Type B pancreatic cell (in vitro differentiated cells): ENCODE results near the gene AK2. TPM values are rescaled to one million over a fixed set of nuclear protein-coding genes. Genes with fewer than 3 reads are reported as not detected.
"Not testable (repeated sequence)": the region's sequence is repeated elsewhere in the genome, so short reads cannot be mapped to it uniquely, and the experiment has no call there.

ENCODE experiments used
- DNase-seq: peaks from one replicate; pipeline ENCODE4 v3.0.0; 2021; ENCODE audit warnings: mixed read lengths; ENCODE audit not compliant: unreplicated experiment; ENCODE audit errors: extremely low spot score
- H3K27ac Mint-ChIP-seq: 2 replicates; pipeline ENCODE4 v1.8.0; 2021; ENCODE audit warnings: mild to moderate bottlenecking, mixed read lengths
- H3K27me3 Mint-ChIP-seq: 2 replicates; pipeline ENCODE4 v1.8.0; 2021; ENCODE audit warnings: mixed read lengths
- H3K36me3 Mint-ChIP-seq: 2 replicates; pipeline ENCODE4 v1.8.0; 2021; ENCODE audit warnings: mixed read lengths
- H3K4me1 Mint-ChIP-seq: one replicate; pipeline ENCODE4 v1.8.0; 2021; ENCODE audit warnings: mixed read lengths; ENCODE audit not compliant: unreplicated experiment
- H3K4me3 Mint-ChIP-seq: 2 replicates; pipeline ENCODE4 v1.8.0; 2021; ENCODE audit warnings: mild to moderate bottlenecking, mixed read lengths
- H3K9me3 Mint-ChIP-seq: 2 replicates; pipeline ENCODE4 v1.8.0; 2021; ENCODE audit warnings: mixed read lengths
- CTCF ChIP-seq: fragments of 200-600 bp; sonication (generic); conservative IDR thresholded peaks from 2 replicates; pipeline ENCODE4 v1.5.0; 2021; ENCODE audit warnings: antibody characterized with exemption, mild to moderate bottlenecking
- total RNA-seq: library from RNA; stranded (reverse); gene quantifications from 2 replicates; pipeline ENCODE4 v1.2.1, GENCODE V29; 2021; ENCODE audit warnings: low replicate concordance

AK2 gene
- total RNA-seq, 1 donor from 2014 or later = 140 TPM

- peaks cover 25% of the 10 kb centered on the region for H3K4me1 Mint-ChIP-seq
- no peaks in the 10 kb centered on the region for H3K9me3 Mint-ChIP-seq
- no peak overlapping the region for H3K4me3 Mint-ChIP-seq
- no peak for TF ChIP-seq CTCF
- H3K36me3 Mint-ChIP-seq = peaks cover 26% of the 10 kb centered on the region
- H3K27me3 Mint-ChIP-seq = no peaks in the 10 kb centered on the region
- DNase-seq = no peak
- no peak overlapping the region for H3K27ac Mint-ChIP-seq
These were observed 10.9 kb downstream of the AK2 start for GRCh38 chr1:33025761-33026160.

DNA sequence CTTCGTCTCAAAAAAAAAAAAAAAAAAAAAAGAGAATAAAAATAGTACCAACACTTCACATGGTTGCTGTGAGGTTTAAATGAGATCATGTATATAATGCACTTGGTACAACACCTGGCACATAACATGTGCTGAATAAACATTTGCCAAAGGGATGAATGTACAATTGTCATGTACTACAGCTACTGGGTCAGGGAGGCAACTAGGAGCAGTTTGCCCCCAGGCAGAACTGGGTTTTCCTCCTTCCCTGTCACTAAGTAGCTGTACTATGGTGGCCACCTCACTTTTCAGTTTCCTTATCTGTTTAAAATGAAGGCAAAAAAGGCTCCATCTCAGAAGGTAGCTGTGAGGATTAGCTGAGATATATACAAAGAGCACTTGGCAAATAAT, 11.5 kb downstream of the AK2 start:
- no peak for TF ChIP-seq CTCF
- Mint-ChIP-seq H3K4me1 (peaks cover 25% of the 10 kb centered on the region), H3K4me3 (no peak overlapping the region), H3K9me3 (no peaks in the 10 kb centered on the region), H3K27ac (no peak overlapping the region), H3K36me3 (peaks cover 26% of the 10 kb centered on the region), H3K27me3 (no peaks in the 10 kb centered on the region)
- no peak for DNase-seq

- H3K4me1 Mint-ChIP-seq = peaks cover 25% of the 10 kb centered on the region
- H3K36me3 Mint-ChIP-seq = peaks cover 25% of the 10 kb centered on the region
- DNase-seq, H3K4me3 Mint-ChIP-seq, H3K27me3 Mint-ChIP-seq, H3K9me3 Mint-ChIP-seq, H3K27ac Mint-ChIP-seq: not testable (repeated sequence)
These were observed 12.1 kb downstream of the AK2 start for GRCh38 chr1:33024430-33025179.

DNA sequence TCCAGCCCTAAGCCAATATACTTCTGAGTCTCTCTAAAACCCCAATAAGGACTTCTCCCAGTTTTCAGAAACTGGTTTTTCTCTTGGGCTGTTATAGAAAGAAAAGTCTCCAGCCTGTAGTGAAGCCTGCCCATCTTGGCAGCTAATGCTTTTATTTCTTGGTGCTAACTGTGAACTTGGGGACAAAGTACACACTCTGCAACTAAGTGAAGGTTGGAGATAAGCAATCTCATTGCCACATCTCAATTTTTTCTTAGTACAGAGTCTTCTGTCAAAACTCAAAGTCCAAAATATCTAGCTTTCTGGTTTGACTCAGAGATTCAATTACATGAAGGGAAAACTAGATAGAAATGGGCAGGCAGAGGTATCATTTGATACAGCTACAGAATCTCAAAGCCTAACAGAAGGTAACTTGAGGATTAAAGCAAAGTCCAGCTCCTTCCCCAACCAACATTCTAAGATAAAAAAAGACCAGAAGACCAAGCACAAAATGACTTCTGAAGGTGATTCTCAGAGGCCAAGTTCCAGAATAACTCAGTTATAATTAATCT, 14.0 kb downstream of the AK2 start:
- Mint-ChIP-seq H3K4me1 (peaks cover 13% of the 10 kb centered on the region), H3K27me3 (no peaks in the 10 kb centered on the region), H3K9me3 (no peaks in the 10 kb centered on the region), H3K36me3 (peaks cover 37% of the 10 kb centered on the region), H3K4me3 (no peak overlapping the region), H3K27ac (no peak overlapping the region)
- no peak for TF ChIP-seq CTCF
- DNase-seq = no peak

DNA sequence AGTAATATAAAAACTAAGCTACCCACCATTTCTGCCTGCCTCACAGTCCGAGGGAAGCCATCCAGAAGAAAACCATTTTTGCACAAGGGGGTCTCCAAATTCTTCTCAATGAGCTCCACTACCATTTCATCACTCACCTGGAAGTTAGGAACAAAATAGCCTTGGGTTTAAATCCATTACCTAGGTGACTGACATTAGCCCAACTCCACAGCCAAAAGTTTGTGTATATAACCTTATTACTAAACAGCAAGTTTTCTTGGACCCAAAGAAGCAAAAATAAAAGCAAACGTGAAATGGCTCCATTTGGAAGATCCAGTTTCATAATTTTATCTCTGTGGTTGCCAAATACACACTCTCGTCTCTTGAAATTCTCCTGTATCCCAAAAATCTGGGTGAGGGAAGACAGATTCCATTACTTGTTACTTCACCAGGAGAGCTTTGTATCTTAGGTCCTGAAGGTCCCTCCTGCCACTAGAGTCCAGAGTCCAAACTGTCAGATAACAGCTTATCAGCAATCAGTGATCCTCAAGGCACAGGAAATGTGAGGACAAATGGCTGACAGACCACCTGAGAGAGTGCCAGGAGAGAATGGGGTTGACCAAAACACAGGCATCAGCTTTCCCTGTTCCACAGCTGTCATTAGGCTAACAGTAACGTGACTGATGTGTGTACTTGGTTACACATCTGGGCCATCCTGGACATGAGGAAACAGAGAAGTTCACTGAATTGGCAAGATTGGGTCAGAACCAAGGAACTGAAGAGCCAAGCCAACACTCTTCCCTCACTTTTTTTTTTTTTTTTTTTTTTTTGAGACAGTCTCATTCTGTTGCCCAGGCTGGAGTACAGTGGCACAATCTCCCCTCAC, 14.9 kb downstream of the AK2 start:
- peaks cover 7% of the 10 kb centered on the region for H3K4me1 Mint-ChIP-seq
- peaks cover 35% of the 10 kb centered on the region for H3K36me3 Mint-ChIP-seq
- no peaks in the 10 kb centered on the region for H3K9me3 Mint-ChIP-seq
- TF ChIP-seq CTCF = no peak
- H3K27me3 Mint-ChIP-seq = no peaks in the 10 kb centered on the region
- no peak for DNase-seq
- H3K27ac Mint-ChIP-seq = no peak overlapping the region
- H3K4me3 Mint-ChIP-seq = no peak overlapping the region

GRCh38 chr1:33018112-33018511, 18.6 kb downstream of the AK2 start:
- Mint-ChIP-seq H3K27ac (no peak overlapping the region), H3K36me3 (peaks cover 39% of the 10 kb centered on the region), H3K27me3 (no peaks in the 10 kb centered on the region), H3K4me3 (no peak overlapping the region), H3K4me1 (peaks cover 5% of the 10 kb centered on the region), H3K9me3 (no peaks in the 10 kb centered on the region)
- TF ChIP-seq CTCF = no peak
- DNase-seq = no peak
